PFSK-1 (cell line): Measurements from ENCODE around the gene STK33.

Experiments used
- FOXP2 ChIP-seq: optimal IDR thresholded peaks from 2 replicates; pipeline ENCODE3; 2011; ENCODE audit warnings: borderline replicate concordance, control low read depth, inconsistent platforms; ENCODE audit not compliant: insufficient read depth; ENCODE audit errors: extremely low read length, extremely low read depth
- POLR2AphosphoS5 ChIP-seq: IDR thresholded peaks from 2 replicates; pipeline ENCODE4 v1.6.1; 2012; ENCODE audit warnings: low read depth, mild to moderate bottlenecking, control low read depth, low read length, moderate library complexity
- REST ChIP-seq, 2 experiments: IDR thresholded peaks; 2 replicates each; pipeline versions ENCODE4 v1.6.1 to v1.8.0; 2011 to 2012; ENCODE audit warnings: low read depth in 2 of 2, low read length in 2 of 2, control low read depth in 1 of 2, inconsistent platforms in 1 of 2, mild to moderate bottlenecking in 1 of 2, moderate library complexity in 1 of 2; ENCODE audit not compliant: insufficient read depth in 1 of 2
- SIN3A ChIP-seq: IDR thresholded peaks from 2 replicates; pipeline ENCODE4 v1.6.1; 2012; ENCODE audit warnings: mild to moderate bottlenecking, low read length, moderate library complexity, borderline replicate concordance; ENCODE audit not compliant: insufficient read depth
- TAF1 ChIP-seq: IDR thresholded peaks from 2 replicates; pipeline ENCODE4 v1.6.1; 2012; ENCODE audit warnings: low read length, control low read depth, borderline replicate concordance; ENCODE audit not compliant: insufficient read depth

The STK33 gene

GRCh38 chr11:8415195-8415594, 178.8 kb downstream of the STK33 start:
- no peak for TF ChIP-seq REST (IDR thresholded peaks at IDR 0.05; ENCODE audit: insufficient read depth in 1 of 2, low read depth in 2 of 2, low read length in 2 of 2)
- no peak for TF ChIP-seq POLR2AphosphoS5
- TF ChIP-seq TAF1 = no peak
- TF ChIP-seq SIN3A = no peak
- no peak for TF ChIP-seq FOXP2

- TF ChIP-seq POLR2AphosphoS5 (no peak), SIN3A (no peak), REST (IDR thresholded peaks at IDR 0.05; ENCODE audit: insufficient read depth in 1 of 2, low read depth in 2 of 2, low read length in 2 of 2) (no peak)
Observed at GRCh38 chr11:8408151-8408941, 185.7 kb downstream of the STK33 start.

- TF ChIP-seq POLR2AphosphoS5 (no peak), REST (IDR thresholded peaks at IDR 0.05; ENCODE audit: insufficient read depth in 1 of 2, low read depth in 2 of 2, low read length in 2 of 2) (peak; percentile 78 to 94)
Observed at GRCh38 chr11:8403310-8403709, 190.7 kb downstream of the STK33 start.

GRCh38 chr11:8392886-8393285, 201.1 kb downstream of the STK33 start:
- TF ChIP-seq TAF1 = no peak
- no peak for TF ChIP-seq SIN3A
- no peak for TF ChIP-seq REST (IDR thresholded peaks at IDR 0.05; ENCODE audit: insufficient read depth in 1 of 2, low read depth in 2 of 2, low read length in 2 of 2)
- no peak for TF ChIP-seq FOXP2
- TF ChIP-seq POLR2AphosphoS5 = no peak

- no peak for TF ChIP-seq TAF1
- TF ChIP-seq REST (IDR thresholded peaks at IDR 0.05; ENCODE audit: insufficient read depth in 1 of 2, low read depth in 2 of 2, low read length in 2 of 2) = no peak
- TF ChIP-seq FOXP2 = no peak
- TF ChIP-seq SIN3A = no peak
- TF ChIP-seq POLR2AphosphoS5 = no peak
Observed at GRCh38 chr11:8392166-8392565, 201.9 kb downstream of the STK33 start.
